Activated naive CD4-positive, alpha-beta T cell treated with anti-CD3 and anti-CD28 coated beads for 36 hours (primary cell): ENCODE data around the gene FHAD1. TPM values are rescaled to one million over a fixed set of nuclear protein-coding genes. Genes with fewer than 3 reads are reported as not detected.

Source experiments
- CTCF ChIA-PET: fragments of 350-600 bp; sonication (Branson Sonifier 250); formaldehyde crosslinking; loops from one replicate; lab custom pipeline; 2021; ENCODE audit warnings: antibody characterized with exemption; lab: Charles Lee
- DNase-seq: peaks from one replicate; pipeline ENCODE4 v3.0.0-alpha.2; 2020
- H3K27ac Mint-ChIP-seq: one replicate; pipeline ENCODE4 v1.8.0; 2021; ENCODE audit warnings: mild to moderate bottlenecking, mixed read lengths
- H3K27me3 Mint-ChIP-seq: one replicate; pipeline ENCODE4 v1.8.0; 2021; ENCODE audit warnings: low read depth, mixed read lengths
- H3K36me3 Mint-ChIP-seq: one replicate; pipeline ENCODE4 v1.8.0; 2021; ENCODE audit warnings: low read depth, mixed read lengths
- H3K4me1 Mint-ChIP-seq: one replicate; pipeline ENCODE4 v1.8.0; 2021; ENCODE audit warnings: low read depth, mixed read lengths
- H3K4me3 Mint-ChIP-seq: one replicate; pipeline ENCODE4 v1.8.0; 2021; ENCODE audit warnings: mild to moderate bottlenecking, moderate library complexity, mixed read lengths
- H3K9me3 Mint-ChIP-seq: one replicate; pipeline ENCODE4 v1.8.0; 2021; ENCODE audit warnings: mixed read lengths
- intact Hi-C: fragments of 100-400 bp; cut with micrococcal nuclease; formaldehyde crosslinking; loops from one replicate; pipeline ENCODE4 v1.15.1; 2023
- total RNA-seq, 2 experiments: library from RNA; stranded (reverse); gene quantifications; one replicate each; pipeline ENCODE4 v1.2.3, GENCODE V29; 2021

FHAD1 gene
- total RNA-seq, 2 experiments from 2014 or later: 0.45 TPM; not detected in 1

GRCh38 chr1:15220825-15221431 is 26.1 kb upstream of the FHAD1 start:
- no peak for DNase-seq
- no peak overlapping the region for H3K4me3 Mint-ChIP-seq
- intact Hi-C loops: no loop called here
- CTCF ChIA-PET: interaction anchor here (0.5 to 0.7 kb wide), 4 partner anchors 14 to 54 kb away, joined by 3 to 5 read pairs (median 3); no protein-coding TSS in a partner anchor
- no peaks in the 10 kb centered on the region for H3K9me3 Mint-ChIP-seq
- peaks cover 14% of the 10 kb centered on the region for H3K27me3 Mint-ChIP-seq
- H3K36me3 Mint-ChIP-seq: no peaks in the 10 kb centered on the region
- no peak overlapping the region for H3K27ac Mint-ChIP-seq
- no peaks in the 10 kb centered on the region for H3K4me1 Mint-ChIP-seq

GRCh38 chr1:15222653-15223303 is 24.2 kb upstream of the FHAD1 start:
- Mint-ChIP-seq H3K4me3 (no peak overlapping the region), H3K36me3 (no peaks in the 10 kb centered on the region), H3K4me1 (no peaks in the 10 kb centered on the region), H3K27ac (no peak overlapping the region), H3K27me3 (peaks cover 14% of the 10 kb centered on the region), H3K9me3 (no peaks in the 10 kb centered on the region)
- DNase-seq: no peak
- CTCF ChIA-PET: interaction anchor here (0.8 to 0.9 kb wide), 2 partner anchors 9 to 65 kb away, joined by 3 read pairs; no protein-coding TSS in a partner anchor
- intact Hi-C loops: no loop called here

GRCh38 chr1:15224259-15224869 is 22.7 kb upstream of the FHAD1 start:
- intact Hi-C loops: no loop called here
- H3K4me1 Mint-ChIP-seq: no peaks in the 10 kb centered on the region
- no peaks in the 10 kb centered on the region for H3K9me3 Mint-ChIP-seq
- H3K36me3 Mint-ChIP-seq: no peaks in the 10 kb centered on the region
- H3K27me3 Mint-ChIP-seq: peaks cover 7% of the 10 kb centered on the region
- no peak overlapping the region for H3K4me3 Mint-ChIP-seq
- no peak for DNase-seq
- CTCF ChIA-PET: no interaction called here
- no peak overlapping the region for H3K27ac Mint-ChIP-seq

DNA sequence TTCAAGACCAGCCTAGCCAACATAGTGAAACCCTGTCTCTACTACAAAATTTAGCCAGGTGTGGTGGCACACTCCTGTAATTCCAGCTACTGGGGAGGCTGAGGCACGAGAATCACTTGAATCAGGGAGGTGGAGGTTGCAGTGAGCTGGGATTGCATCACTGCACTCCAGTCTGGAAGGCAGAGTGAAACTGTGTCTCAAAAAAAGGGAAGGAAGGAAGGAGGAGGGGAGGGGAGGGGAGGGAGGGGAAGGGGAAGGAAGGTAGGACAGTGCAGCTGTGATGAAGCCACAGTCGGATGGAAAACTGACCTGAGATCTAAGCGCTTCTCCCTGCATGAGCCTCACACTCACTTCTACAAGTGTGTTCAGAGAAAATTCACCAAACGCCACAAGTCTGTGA is 22.0 kb upstream of the FHAD1 start:
- Mint-ChIP-seq H3K4me1 (no peaks in the 10 kb centered on the region), H3K9me3 (no peaks in the 10 kb centered on the region), H3K4me3 (no peak overlapping the region), H3K27ac (no peak overlapping the region), H3K36me3 (no peaks in the 10 kb centered on the region), H3K27me3 (peaks cover 5% of the 10 kb centered on the region)
- CTCF ChIA-PET: interaction anchor here (0.8 kb wide), 1 partner anchor 65 kb away, joined by 3 read pairs; no protein-coding TSS in a partner anchor
- no peak for DNase-seq
- intact Hi-C loops: no loop called here

DNA sequence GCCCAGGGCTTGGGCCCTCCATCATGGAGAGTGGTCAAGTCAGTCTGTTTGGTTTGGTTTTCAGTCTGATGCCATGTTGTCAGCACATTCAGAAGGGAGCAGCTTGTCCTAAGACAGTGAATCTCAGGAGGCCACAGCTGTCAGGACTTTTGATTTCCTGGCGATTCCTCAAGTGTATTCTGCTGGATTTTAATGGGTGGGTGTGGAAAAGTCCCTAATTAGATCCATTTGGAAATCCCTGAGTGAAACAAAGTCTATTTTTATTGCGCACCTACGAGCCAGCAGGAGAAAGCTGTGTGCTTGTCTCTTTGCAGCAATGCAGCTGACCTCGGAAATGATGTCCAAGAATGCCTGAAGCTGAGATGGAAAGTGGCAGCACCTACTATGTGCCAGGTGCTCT is 21.6 kb upstream of the FHAD1 start:
- peaks cover 5% of the 10 kb centered on the region for H3K27me3 Mint-ChIP-seq

DNA sequence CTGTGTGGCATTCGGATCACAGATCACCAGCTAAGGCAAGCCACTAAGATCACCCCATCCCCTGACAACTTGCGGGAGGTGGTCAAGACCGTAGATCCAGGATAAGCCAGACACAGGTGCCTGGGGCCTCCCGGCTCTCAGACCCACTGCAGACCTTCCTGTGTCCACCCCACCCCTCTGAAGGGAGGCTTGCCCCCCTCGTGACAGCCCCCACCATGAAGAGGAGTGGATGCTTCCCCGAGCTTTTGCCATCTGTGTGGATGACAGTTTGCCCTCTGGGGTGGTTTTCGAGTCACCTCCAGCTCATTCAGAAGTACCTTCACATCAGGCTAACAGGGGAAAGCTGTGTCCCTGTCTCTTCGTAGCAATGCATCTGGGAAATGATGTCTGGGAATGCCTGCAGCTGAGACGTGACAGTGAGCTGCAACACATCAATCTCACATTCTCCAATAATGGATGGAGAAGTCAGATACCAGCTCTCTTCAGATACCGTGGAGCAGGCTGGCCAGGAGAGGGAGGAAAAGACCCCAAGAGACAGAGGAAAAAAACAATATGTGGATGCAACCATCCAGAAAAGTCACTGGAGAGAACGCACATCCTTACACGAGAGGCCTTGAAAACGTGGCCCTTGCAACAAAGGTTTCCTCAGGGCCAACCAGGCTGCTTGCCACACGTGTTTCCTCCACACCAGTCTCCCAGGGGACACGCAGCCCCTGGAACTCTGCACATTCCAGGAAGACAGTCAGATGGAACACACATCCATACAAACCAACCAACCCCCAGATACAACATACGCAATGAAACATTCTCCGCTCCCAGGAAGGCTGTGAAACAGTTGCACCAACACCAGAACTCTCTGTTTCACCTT is 20.4 kb upstream of the FHAD1 start:
- CTCF ChIA-PET: interaction anchor here (0.8 to 1.1 kb wide), 2 partner anchors 21 to 45 kb away, joined by 3 read pairs; no protein-coding TSS in a partner anchor
- Mint-ChIP-seq H3K27ac (no peak overlapping the region), H3K27me3 (peaks cover 5% of the 10 kb centered on the region), H3K36me3 (no peaks in the 10 kb centered on the region), H3K9me3 (no peaks in the 10 kb centered on the region), H3K4me1 (peaks cover 9% of the 10 kb centered on the region), H3K4me3 (no peak overlapping the region)
- intact Hi-C loops: no loop called here
- no peak for DNase-seq

More for the DNA sequence above, 21.6 kb upstream of the FHAD1 start:
- Mint-ChIP-seq H3K9me3 (no peaks in the 10 kb centered on the region), H3K4me3 (no peak overlapping the region), H3K4me1 (no peaks in the 10 kb centered on the region), H3K27ac (no peak overlapping the region), H3K36me3 (no peaks in the 10 kb centered on the region)
- intact Hi-C loops: no loop called here
- CTCF ChIA-PET: interaction anchor here (0.8 kb wide), 1 partner anchor 65 kb away, joined by 3 read pairs; no protein-coding TSS in a partner anchor
- no peak for DNase-seq

GRCh38 chr1:15229707-15230131 is 17.3 kb upstream of the FHAD1 start:
- Mint-ChIP-seq H3K36me3 (no peaks in the 10 kb centered on the region), H3K4me1 (peaks cover 21% of the 10 kb centered on the region), H3K27me3 (peaks cover 2% of the 10 kb centered on the region), H3K27ac (no peak overlapping the region), H3K9me3 (no peaks in the 10 kb centered on the region), H3K4me3 (no peak overlapping the region)
- CTCF ChIA-PET: no interaction called here
- no peak for DNase-seq
- intact Hi-C loops: loop anchor here (5.0 kb wide), 1 partner anchor 738 kb away; no protein-coding TSS in a partner anchor

GRCh38 chr1:15231714-15232201 is 15.3 kb upstream of the FHAD1 start:
- CTCF ChIA-PET: interaction anchor here (1.1 to 2.0 kb wide), 4 partner anchors 9 to 39 kb away, joined by 3 to 9 read pairs (median 3); no protein-coding TSS in a partner anchor
- Mint-ChIP-seq H3K27me3 (peaks cover 7% of the 10 kb centered on the region), H3K4me3 (no peak overlapping the region), H3K4me1 (peaks cover 21% of the 10 kb centered on the region), H3K27ac (no peak overlapping the region), H3K9me3 (no peaks in the 10 kb centered on the region), H3K36me3 (no peaks in the 10 kb centered on the region)
- peak; percentile 50 for DNase-seq
- intact Hi-C loops: loop anchor here (1.0 to 5.0 kb wide), 4 partner anchors 12 to 736 kb away; no protein-coding TSS in a partner anchor

DNA sequence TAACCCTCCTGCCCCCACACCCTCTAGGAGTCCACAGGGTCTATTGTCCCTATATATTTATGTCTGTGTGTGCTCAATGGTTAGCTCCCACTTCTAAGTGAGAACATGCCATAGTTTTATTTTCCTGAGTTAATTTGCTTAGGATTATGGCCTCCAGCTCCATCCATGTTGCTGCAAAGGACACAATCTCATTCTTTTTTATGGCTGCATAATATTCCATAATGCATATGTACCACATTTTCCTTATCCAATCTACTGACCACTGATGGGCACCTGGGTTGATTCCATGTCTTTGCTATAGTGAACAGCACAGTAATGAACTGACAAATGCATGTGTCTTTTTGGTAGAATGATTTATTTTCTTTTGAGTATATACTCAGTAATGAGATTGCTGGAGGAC is 13.3 kb upstream of the FHAD1 start:
- no peak for DNase-seq
- H3K4me1 Mint-ChIP-seq: peaks cover 21% of the 10 kb centered on the region
- H3K27ac Mint-ChIP-seq: no peak overlapping the region
- intact Hi-C loops: loop anchor here (5.0 kb wide), 1 partner anchor 734 kb away; no protein-coding TSS in a partner anchor
- no peaks in the 10 kb centered on the region for H3K9me3 Mint-ChIP-seq
- H3K27me3 Mint-ChIP-seq: peaks cover 19% of the 10 kb centered on the region
- CTCF ChIA-PET: interaction anchor here (1.3 kb wide), 1 partner anchor 18 kb away, joined by 5 read pairs; no protein-coding TSS in a partner anchor
- H3K36me3 Mint-ChIP-seq: no peaks in the 10 kb centered on the region
- H3K4me3 Mint-ChIP-seq: no peak overlapping the region

- Mint-ChIP-seq H3K27ac (no peak overlapping the region), H3K9me3 (no peaks in the 10 kb centered on the region), H3K4me1 (peaks cover 15% of the 10 kb centered on the region), H3K27me3 (peaks cover 28% of the 10 kb centered on the region), H3K36me3 (no peaks in the 10 kb centered on the region), H3K4me3 (no peak overlapping the region)
- intact Hi-C loops: no loop called here
- DNase-seq: no peak
- CTCF ChIA-PET: no interaction called here
Observed at GRCh38 chr1:15236321-15236721, 10.7 kb upstream of the FHAD1 start.

GRCh38 chr1:15236746-15237145 is 10.3 kb upstream of the FHAD1 start:
- intact Hi-C loops: no loop called here
- H3K4me1 Mint-ChIP-seq: peaks cover 11% of the 10 kb centered on the region
- no peak overlapping the region for H3K27ac Mint-ChIP-seq
- H3K4me3 Mint-ChIP-seq: no peak overlapping the region
- DNase-seq: no peak
- no peaks in the 10 kb centered on the region for H3K9me3 Mint-ChIP-seq
- no peaks in the 10 kb centered on the region for H3K36me3 Mint-ChIP-seq
- CTCF ChIA-PET: no interaction called here
- peaks cover 31% of the 10 kb centered on the region for H3K27me3 Mint-ChIP-seq
